Keratinocyte (primary cell): ENCODE results near the gene RBCK1. TPM values are rescaled to one million over a fixed set of nuclear protein-coding genes. Genes with fewer than 3 reads are reported as not detected.
A peak's percentile ranks its signal among the peaks of the same experiment; 100 is the strongest.

Source experiments
- DNase-seq: peaks from one replicate; pipeline ENCODE4 v3.0.0-alpha.2; 2011; ENCODE audit warnings: low read depth, missing footprints, low spot score
- FAIRE-seq: peaks from 2 replicates; lab custom pipeline; 2011; peaks lifted over from hg19 to GRCh38; lab: Jason Lieb, UNC
- H2AFZ ChIP-seq: 2 replicates; pipeline ENCODE4 v1.6.0; 2012; ENCODE audit warnings: low read length, control low read depth, inconsistent platforms; ENCODE audit not compliant: control insufficient read depth
- H3K27ac ChIP-seq: 2 replicates; pipeline ENCODE4 v1.5.1; 2011; ENCODE audit warnings: low read length; ENCODE audit not compliant: control insufficient read depth, insufficient read depth
- H3K27me3 ChIP-seq: 3 replicates; pipeline ENCODE4 v1.6.0; 2011; ENCODE audit warnings: low read length; ENCODE audit not compliant: control insufficient read depth, insufficient read depth; ENCODE audit errors: extremely low read depth
- H3K36me3 ChIP-seq, 2 experiments: 2 replicates in 1 of 2; 3 replicates in 1 of 2; pipeline ENCODE4 v1.5.1; 2011; ENCODE audit warnings: low read length in 2 of 2, mild to moderate bottlenecking in 1 of 2; ENCODE audit not compliant: control insufficient read depth in 2 of 2, insufficient read depth in 2 of 2; ENCODE audit errors: extremely low read depth in 1 of 2
- H3K4me1 ChIP-seq: 3 replicates; pipeline ENCODE4 v1.5.1; 2011; ENCODE audit warnings: low read length; ENCODE audit not compliant: control insufficient read depth, insufficient read depth; ENCODE audit errors: extremely low read depth
- H3K4me2 ChIP-seq: 3 replicates; pipeline ENCODE4 v1.6.0; 2011; ENCODE audit warnings: low read depth, low read length; ENCODE audit not compliant: control insufficient read depth, insufficient read depth; ENCODE audit errors: extremely low read depth
- H3K4me3 ChIP-seq, 3 experiments: fragments of 200-600 bp in 1 of 3; sonication (generic) in 1 of 3; 2 replicates in 2 of 3; 3 replicates in 1 of 3; pipeline ENCODE4 v1.5.1; 2011 to 2016; ENCODE audit warnings: low read length in 3 of 3, mild to moderate bottlenecking in 3 of 3, control low read depth in 2 of 3, inconsistent platforms in 1 of 3, low read depth in 1 of 3, mixed read lengths in 1 of 3, mixed run types in 1 of 3, moderate library complexity in 1 of 3; ENCODE audit not compliant: control insufficient read depth in 2 of 3, insufficient read depth in 2 of 3; ENCODE audit errors: extremely low read depth in 1 of 3
- H3K79me2 ChIP-seq: 2 replicates; pipeline ENCODE4 v1.6.0; 2012; ENCODE audit warnings: low read length; ENCODE audit not compliant: control insufficient read depth, insufficient read depth
- H3K9ac ChIP-seq: 3 replicates; pipeline ENCODE4 v1.6.0; 2011; ENCODE audit warnings: low read length; ENCODE audit not compliant: control insufficient read depth, insufficient read depth; ENCODE audit errors: extremely low read depth
- H3K9me1 ChIP-seq: 3 replicates; pipeline ENCODE4 v1.6.0; 2011; ENCODE audit warnings: low read length; ENCODE audit not compliant: control insufficient read depth, insufficient read depth; ENCODE audit errors: extremely low read depth
- H3K9me3 ChIP-seq: 2 replicates; pipeline ENCODE4 v1.5.1; 2012; ENCODE audit warnings: low read depth, low read length; ENCODE audit not compliant: control insufficient read depth
- H4K20me1 ChIP-seq: 3 replicates; pipeline ENCODE4 v1.6.0; 2011; ENCODE audit warnings: low read length; ENCODE audit not compliant: control insufficient read depth, insufficient read depth; ENCODE audit errors: extremely low read depth
- EZH2 ChIP-seq: IDR thresholded peaks from one replicate; pipeline ENCODE4 v1.6.1; 2012; ENCODE audit warnings: inconsistent platforms, mild to moderate bottlenecking, low read length, moderate library complexity
- dilution Hi-C: fragments of 300-500 bp; cut with MboI; formaldehyde crosslinking; loops from one replicate; pipeline ENCODE4 v1.7.0; 2020; ENCODE audit warnings: low sequenced_read_pairs; ENCODE audit not compliant: extremely low pct_ligation_motif_present
- polyA plus RNA-seq, 5 experiments: library from polyadenylated mRNA; depleted of rRNA in 3 of 5; stranded (reverse) in 3 of 5; stranded (forward) in 1 of 5; unstranded in 1 of 5; fragments of >200 nt; gene quantifications; 1 replicate in 1 of 5; 2 replicates in 3 of 5; 3 replicates in 1 of 5; pipeline versions ENCODE4 v1.2.1 to v1.2.3, GENCODE V29; 2011 to 2012; ENCODE audit warnings: missing spikeins in 2 of 5, low read depth in 1 of 5, low replicate concordance in 1 of 5
- TF ChIP-seq, protein P1 (sequence below), 3 experiments: IDR thresholded peaks in 1 of 3; conservative IDR thresholded peaks in 1 of 3; optimal IDR thresholded peaks in 1 of 3; 2 replicates in 2 of 3; 3 replicates in 1 of 3; pipeline versions ENCODE3 to v1.5.1; 2011; ENCODE audit warnings: low read length in 3 of 3, mild to moderate bottlenecking in 3 of 3, moderate library complexity in 2 of 3, control low read depth in 1 of 3, inconsistent platforms in 1 of 3; ENCODE audit not compliant: insufficient read depth in 2 of 3; ENCODE audit errors: extremely low read depth in 1 of 3

The RBCK1 gene
- polyA plus RNA-seq, 1 donor (not counting 4 experiments of a cell fraction or from before 2014, with no cell fraction given), result 136 TPM

DNA sequence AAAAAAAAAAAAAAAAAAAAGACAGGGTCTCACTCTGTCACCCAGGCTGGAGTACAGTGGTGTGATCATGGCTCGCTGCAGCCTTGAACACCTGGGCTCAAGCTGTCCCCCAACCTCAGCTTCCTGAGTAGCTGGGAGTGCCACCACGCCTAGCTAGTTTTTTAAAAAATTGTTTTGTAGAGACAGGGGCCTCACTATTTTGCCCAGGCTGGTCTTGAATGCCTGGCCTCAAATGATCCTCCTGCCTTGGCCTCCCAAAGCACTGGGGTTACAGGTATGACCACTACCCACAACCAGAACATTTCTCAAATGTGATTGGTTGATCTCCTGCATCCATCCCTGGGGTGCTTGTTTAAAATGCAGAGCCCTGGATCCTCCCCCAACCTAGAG lies 5.6 kb upstream of the RBCK1 start:
- peaks cover 5 to 7% of the 10 kb centered on the region in 2 experiments for H3K36me3 ChIP-seq
- H3K4me2 ChIP-seq, result no peak overlapping the region
- peak overlapping the region; percentile 60 for H3K9ac ChIP-seq
- no peak for TF ChIP-seq EZH2
- TF ChIP-seq, protein P1, sequence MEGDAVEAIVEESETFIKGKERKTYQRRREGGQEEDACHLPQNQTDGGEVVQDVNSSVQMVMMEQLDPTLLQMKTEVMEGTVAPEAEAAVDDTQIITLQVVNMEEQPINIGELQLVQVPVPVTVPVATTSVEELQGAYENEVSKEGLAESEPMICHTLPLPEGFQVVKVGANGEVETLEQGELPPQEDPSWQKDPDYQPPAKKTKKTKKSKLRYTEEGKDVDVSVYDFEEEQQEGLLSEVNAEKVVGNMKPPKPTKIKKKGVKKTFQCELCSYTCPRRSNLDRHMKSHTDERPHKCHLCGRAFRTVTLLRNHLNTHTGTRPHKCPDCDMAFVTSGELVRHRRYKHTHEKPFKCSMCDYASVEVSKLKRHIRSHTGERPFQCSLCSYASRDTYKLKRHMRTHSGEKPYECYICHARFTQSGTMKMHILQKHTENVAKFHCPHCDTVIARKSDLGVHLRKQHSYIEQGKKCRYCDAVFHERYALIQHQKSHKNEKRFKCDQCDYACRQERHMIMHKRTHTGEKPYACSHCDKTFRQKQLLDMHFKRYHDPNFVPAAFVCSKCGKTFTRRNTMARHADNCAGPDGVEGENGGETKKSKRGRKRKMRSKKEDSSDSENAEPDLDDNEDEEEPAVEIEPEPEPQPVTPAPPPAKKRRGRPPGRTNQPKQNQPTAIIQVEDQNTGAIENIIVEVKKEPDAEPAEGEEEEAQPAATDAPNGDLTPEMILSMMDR (optimal IDR thresholded peaks at IDR 0.05 in 1 of 3, IDR thresholded peaks at IDR 0.05 in 1 of 3, conservative IDR thresholded peaks at IDR 0.05 in 1 of 3; ENCODE audit: extremely low read depth in 1 of 3, insufficient read depth in 2 of 3, low read length in 3 of 3), result no peak
- H3K4me1 ChIP-seq, result peaks cover 39% of the 10 kb centered on the region
- H3K27ac ChIP-seq, result peak overlapping the region; percentile 92
- FAIRE-seq, result no peak
- H3K9me3 ChIP-seq, result no peaks in the 10 kb centered on the region
- peaks cover 4% of the 10 kb centered on the region for H3K9me1 ChIP-seq
- no peak for DNase-seq
- no peak overlapping the region for H2AFZ ChIP-seq
- H3K27me3 ChIP-seq, result no peaks in the 10 kb centered on the region
- no peak overlapping the region for H3K4me3 ChIP-seq
- H4K20me1 ChIP-seq, result no peaks in the 10 kb centered on the region
- no peaks in the 10 kb centered on the region for H3K79me2 ChIP-seq
- dilution Hi-C loops, result no loop called here

DNA sequence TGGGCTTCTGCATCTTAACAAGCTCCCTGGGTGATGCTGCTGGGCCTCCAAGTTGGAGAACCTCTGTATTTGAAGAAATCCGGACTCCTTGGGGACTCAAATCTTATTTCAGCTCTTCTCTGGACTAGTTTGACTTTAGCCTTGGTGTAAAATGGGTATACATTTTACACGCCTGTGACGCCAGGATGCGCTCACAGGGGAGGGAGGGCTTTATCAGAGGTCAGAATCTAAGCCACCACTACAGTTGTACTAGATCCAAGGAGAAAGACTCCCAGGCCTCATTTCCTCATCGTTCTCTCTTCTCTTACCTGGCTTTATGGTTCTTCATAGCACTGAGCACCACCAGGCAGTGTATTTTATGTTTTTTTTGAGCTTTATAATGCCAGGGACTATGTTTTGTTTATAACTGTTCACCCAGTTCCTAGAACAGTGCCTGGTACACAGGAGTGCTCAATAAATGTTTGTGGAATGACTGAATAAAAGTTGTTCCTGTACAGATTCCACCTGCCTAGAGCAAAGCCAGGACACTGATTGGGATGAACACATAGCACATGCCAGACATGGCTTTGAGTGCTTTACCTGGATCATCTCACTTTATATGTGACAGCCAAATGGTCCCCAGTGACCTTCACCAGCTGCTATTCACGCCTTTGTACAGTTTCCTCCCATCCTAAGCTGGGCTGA lies 5.1 kb upstream of the RBCK1 start:
- H3K4me3 ChIP-seq, result no peak overlapping the region

More for the DNA sequence above, 5.1 kb upstream of the RBCK1 start:
- FAIRE-seq, result no peak
- TF ChIP-seq EZH2, result no peak
- TF ChIP-seq, protein P1 (optimal IDR thresholded peaks at IDR 0.05 in 1 of 3, IDR thresholded peaks at IDR 0.05 in 1 of 3, conservative IDR thresholded peaks at IDR 0.05 in 1 of 3; ENCODE audit: extremely low read depth in 1 of 3, insufficient read depth in 2 of 3, low read length in 3 of 3), result no peak
- Histone ChIP-seq H3K27ac (peak overlapping the region; percentile 92), H2AFZ (no peak overlapping the region), H3K9me1 (peaks cover 4% of the 10 kb centered on the region), H3K79me2 (no peaks in the 10 kb centered on the region), H3K27me3 (no peaks in the 10 kb centered on the region), H3K9me3 (no peaks in the 10 kb centered on the region), H3K9ac (peak overlapping the region; percentile 60), H4K20me1 (no peaks in the 10 kb centered on the region), H3K36me3 (peaks cover 0 to 1% of the 10 kb centered on the region in 2 experiments), H3K4me2 (no peak overlapping the region), H3K4me1 (peaks cover 39% of the 10 kb centered on the region)
- dilution Hi-C loops, result no loop called here
- DNase-seq, result no peak
